Activated naive CD4-positive, alpha-beta T cell treated with anti-CD3 and anti-CD28 coated beads, Interleukin-2, amount 50 U/mL, for 16 hours (primary cell): Measurements from ENCODE around the gene ACP7.

Experiments used
- DNase-seq: peaks from one replicate; pipeline ENCODE4 v3.0.0-alpha.2; 2020

Gene ACP7

DNA sequence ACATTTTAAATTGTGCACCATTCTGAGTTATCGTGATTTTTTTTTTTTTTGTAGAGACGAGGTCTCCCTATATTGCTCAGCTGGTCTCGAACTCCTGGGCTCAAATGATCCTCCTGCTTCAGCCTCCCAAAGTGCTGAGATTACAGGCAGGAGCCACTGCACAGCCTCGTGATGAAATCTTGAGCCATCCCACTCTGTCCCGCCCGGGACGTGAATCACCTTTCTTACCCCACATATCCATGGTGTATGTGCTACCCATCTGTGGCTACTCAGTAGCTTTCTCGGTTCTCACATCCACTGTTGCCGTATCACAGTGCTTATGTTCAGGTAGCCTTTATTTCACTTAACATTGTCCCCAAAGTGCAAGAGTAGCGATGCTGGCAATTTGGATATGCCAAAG, 67.9 kb downstream of the ACP7 start:
- DNase-seq: no peak

DNA sequence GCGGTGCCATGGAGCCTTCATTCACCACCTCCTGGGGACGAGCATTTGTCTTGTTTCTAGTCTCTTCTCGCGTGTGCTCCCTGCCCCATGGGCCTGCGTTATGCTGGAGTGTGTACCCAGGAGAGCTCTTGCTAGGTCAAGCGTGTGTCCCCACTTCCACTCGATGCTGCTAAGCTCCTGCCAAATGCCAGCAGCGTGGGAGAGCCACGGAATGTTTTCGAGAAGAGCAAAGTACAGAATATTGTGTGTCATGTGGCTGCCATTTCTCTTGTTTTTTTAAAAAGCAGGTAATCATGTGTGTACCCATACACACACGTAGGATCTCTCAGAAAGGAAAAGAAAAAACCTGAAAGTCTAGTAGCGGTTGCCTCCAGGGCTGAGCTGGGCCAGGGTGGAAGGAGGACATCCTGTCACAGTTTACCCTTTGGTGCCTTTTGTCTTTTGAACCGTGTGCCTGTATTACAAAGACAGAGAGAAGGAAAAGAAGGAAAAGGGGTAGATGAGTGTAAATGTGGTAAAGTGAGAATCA, 70.0 kb downstream of the ACP7 start:
- DNase-seq: no peak

DNA sequence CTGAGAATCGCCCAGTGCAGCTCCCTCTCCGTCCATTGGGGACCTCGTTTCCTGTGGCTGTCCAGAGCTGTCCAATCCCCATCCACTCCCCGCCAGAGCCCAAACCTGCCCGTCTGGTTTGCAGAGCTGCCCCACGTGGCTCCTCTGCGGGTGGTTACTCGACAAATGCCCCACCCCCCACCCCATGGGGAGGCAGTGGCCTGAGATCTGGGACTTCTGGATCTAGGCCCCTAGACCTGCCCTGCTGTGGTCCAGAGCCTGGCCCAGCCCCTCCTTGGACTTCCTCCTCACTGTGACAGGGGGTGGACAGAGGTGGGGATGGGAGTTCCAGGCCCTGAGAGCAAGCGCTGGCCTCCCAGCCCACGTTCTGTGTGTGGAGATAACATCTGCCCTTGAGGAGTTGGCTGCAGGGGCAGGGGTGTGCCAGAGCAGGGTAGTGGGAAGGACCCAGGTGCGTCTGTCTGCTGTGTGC, 70.5 kb downstream of the ACP7 start:
- no peak for DNase-seq

DNA sequence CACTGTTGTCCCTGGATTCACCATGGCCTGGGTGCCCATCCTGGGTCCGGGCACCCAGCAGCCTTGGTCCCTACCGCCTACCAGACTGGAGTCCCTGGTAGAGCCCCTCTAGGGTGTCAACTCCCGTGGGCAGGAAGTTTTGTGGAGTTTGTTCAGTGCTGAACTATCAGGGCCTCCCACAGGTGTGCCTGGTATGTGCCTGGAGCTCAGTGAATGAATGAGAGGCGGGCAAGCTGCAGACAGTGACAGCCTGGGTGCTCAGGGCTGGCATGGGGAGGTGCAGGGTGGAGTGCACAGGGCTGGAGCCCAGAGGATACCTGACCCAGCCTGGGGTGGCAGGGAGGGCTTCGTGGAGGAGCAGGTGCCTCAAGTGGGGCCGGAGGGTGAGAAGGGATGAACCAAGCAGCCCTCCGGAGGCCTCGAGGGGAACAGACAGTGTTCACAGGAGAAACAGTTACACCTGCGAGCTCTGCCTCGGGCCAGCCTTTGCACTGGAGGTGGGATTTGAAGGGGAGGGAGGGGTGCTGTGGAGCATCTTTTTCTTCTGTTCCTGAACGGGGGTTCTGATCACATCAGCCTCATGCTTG, 71.0 kb downstream of the ACP7 start:
- no peak for DNase-seq

DNA sequence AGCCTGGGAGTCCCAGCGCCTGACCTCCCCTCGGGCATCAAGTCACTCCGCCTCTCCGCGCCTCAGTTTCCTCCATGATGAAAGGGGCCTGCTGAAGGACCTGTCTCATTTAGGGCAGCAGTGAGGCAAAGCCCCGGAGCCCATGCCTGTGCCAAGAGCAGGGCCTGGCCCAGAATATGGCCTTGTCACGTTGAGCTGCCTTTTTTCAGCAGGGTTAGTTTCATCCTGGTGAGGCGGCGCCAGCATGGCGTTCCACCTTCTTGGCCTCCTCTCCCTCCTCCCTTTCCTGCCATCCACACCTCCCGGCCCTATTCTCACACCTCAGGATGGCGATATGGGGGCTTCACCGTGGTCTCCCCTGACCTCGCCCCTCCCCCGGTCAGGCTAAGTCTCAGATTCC, 71.6 kb downstream of the ACP7 start:
- DNase-seq: no peak

DNA sequence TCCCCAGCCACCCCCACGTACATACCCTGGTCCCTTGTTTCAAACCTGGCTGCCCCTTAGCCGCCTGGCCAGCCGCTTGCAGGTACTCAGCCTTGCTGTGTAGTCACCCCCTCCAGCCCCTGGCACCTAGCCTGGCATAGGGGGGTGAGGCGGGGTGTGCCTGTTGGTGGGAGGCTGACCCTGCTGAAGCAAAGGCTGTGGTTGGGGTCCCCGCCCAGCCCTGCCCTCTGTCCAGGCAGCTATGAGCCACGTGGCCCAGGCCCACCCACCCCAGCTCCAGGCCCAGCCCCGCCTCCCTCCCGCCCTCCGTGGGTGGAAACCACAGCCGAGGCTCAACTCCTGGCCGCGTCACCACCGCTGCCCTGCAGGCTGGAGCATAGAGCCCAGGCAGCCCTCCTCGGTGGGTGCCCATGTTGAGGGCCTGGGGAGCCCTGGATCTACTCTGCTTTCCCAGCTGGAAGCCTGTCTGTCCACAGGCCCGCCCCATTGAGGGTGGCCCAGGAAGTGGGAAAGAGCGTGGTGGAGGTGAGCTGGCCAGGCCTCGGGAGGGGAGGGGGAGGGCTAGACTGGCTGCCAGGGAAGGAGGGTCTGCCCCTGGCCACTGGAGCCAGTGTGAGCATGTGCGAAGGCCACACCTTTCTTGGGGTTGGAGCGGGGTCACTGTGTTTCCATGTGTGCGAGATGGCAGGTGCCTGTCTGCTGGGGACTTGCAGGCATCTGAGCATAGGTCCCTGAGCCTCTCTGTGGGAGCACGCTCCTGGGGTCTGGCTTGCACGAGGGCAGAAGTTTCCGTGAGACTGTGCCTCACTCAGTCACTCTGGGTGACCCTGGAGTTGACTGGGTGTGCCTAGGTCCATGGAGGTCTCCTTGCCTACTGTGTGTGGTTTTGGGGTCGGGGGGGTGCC, 72.4 kb downstream of the ACP7 start:
- DNase-seq: no peak

DNA sequence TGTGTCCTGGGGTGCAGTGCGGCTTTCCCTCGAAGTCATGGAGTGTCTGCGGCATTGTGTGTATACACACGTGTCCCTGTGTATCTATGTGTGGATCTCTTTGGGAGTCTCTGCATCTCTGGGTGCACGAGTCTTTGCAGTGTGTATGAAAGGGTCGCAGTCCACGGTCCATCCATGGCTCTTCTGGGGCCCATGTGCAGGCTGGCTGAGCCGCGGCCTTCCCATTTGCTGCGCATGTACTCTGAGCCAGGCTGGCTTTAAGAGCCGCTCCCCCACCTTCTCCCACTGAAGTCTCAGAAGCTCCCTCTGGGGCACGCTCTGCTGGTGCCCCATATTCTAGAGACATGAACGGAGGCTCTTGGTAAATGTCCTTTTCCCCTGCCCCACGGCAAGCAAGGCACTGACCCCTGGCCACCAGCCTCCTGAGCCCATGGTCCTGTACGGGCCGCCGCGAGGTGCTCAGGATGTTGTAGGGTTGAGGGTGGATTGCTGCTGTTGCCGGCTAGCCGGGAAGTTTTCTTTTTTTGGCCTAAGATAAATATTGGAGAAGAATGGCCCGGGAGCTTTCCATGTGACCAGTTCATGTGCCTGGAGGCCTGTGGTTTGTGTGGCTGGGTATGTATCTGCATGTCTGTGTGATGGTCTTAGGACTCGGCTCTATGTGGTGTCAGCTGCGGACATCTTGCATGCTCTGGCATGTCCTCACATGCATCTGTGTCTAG, 73.3 kb downstream of the ACP7 start:
- no peak for DNase-seq

DNA sequence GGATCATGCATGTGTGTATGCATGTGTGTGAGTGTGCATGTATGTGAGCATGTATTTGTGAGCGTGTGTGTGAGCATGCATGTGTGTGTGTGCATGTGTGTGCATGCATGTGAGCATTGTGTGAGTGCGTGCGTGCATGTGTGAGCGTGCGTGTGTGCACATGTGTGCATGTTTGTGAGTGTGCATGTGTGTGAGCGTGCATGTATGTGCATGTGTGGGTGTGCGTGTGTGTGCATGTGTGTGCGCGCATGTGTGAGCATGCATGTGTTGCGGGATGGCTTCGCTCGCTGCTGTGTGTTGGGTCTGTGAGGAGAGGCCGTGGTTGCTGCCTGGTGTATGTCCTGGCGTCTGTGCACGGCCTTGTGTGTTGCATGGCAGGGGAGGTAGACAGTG, 73.8 kb downstream of the ACP7 start:
- no peak for DNase-seq

DNA sequence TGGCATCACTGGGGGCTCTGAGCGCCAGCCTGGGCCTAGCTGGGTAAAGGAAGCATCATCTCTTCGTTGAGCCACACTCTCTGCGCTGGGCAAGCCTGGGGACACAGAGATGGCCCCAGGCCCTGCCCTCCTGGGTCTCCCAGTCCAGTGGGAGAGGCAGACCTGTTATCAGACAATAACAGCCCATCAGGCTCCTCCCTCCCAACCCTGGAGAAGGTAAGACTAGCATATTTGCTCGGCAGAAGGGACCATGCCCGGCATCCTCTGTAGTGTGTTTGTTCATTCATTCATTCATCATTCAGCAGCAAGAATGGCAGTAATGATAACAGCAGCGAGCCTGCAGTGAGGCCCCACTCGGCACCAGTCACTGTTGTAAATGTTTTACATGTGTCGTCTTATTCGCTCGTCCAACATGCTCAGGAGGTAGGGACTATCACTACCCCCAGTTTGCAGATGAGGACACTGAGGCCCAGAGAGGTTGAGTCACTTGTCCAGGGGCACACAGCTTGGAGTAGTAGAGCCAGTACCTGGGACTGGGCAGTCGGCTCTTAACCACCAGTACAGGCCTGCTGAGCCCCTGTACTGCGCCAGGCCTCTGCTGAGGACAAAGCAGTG, 74.6 kb downstream of the ACP7 start:
- DNase-seq: no peak

DNA sequence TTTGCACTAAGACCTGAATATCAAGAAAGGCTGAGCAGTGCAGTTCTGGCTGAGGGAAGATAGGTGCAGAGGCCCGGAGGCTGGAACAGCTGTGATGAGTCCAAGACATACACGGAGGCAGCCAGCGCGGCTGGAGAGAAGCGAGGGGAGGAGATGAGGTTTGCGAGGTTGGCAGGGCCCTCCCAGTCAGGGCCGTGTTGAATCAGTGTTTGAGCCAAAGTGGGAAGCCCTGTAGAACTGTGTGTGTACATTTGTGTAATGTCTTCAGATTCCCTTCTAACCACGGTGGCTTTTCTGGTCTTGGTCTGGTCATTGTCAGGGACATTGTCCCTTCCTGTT, 76.3 kb downstream of the ACP7 start:
- no peak for DNase-seq
